Activated CD4-positive, alpha-beta T cell treated with anti-CD3 and anti-CD28 coated beads, Interleukin-2, amount 50 U/mL, for 48 hours (primary cell): Measurements from ENCODE around the gene PBRM1.

Source experiments
- DNase-seq, 2 experiments: peaks; one replicate each; pipeline ENCODE4 v3.0.0-alpha.2; 2020

The PBRM1 gene

DNA sequence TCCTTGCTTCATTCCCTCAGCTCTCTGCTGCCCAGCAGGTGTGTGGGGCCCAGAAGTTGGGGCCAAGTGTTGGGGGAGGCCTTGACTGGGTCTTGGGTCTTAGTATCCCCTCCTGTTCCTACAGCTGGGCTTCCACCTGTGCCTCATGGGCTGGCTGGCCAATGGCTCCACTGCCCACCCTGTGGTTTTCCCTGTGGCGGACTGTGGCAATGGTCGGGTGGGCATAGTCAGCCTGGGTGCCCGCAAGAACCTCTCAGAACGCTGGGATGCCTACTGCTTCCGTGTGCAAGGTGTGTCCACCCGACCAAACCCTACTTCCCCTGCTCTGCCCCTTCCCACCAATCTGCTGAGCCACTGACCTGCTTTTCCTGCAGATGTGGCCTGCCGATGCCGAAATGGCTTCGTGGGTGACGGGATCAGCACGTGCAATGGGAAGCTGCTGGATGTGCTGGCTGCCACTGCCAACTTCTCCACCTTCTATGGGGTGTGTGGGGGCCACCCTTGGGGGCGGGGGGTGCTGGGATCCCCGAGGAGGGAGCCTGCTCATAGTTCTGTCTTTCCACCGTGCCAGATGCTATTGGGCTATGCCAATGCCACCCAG, 163.0 kb downstream of the PBRM1 start:
- no peak for DNase-seq

DNA sequence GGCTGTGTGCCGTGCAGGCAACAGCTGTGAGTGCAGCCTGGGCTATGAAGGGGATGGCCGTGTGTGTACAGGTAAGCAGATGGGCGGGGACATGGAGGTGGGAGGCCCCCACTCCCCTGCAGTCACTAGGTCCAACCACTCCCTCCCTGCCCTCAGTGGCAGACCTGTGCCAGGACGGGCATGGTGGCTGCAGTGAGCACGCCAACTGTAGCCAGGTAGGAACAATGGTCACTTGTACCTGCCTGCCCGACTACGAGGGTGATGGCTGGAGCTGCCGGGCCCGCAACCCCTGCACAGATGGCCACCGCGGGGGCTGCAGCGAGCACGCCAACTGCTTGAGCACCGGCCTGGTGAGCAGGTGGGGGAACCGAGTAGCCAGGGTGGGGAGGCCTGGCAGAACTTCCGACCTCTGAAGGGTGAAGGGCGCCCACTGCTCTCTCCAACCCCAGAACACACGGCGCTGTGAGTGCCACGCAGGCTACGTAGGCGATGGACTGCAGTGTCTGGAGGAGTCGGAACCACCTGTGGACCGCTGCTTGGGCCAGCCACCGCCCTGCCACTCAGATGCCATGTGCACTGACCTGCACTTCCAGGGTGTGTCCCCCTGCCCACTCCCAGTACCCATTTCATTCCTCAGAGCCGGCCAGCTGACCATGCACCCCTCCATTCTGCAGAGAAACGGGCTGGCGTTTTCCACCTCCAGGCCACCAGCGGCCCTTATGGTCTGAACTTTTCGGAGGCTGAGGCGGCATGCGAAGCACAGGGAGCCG, 163.6 kb downstream of the PBRM1 start:
- DNase-seq, result no peak

GRCh38 chr3:52521488-52521824, 164.3 kb downstream of the PBRM1 start:
- no peak for DNase-seq

DNA sequence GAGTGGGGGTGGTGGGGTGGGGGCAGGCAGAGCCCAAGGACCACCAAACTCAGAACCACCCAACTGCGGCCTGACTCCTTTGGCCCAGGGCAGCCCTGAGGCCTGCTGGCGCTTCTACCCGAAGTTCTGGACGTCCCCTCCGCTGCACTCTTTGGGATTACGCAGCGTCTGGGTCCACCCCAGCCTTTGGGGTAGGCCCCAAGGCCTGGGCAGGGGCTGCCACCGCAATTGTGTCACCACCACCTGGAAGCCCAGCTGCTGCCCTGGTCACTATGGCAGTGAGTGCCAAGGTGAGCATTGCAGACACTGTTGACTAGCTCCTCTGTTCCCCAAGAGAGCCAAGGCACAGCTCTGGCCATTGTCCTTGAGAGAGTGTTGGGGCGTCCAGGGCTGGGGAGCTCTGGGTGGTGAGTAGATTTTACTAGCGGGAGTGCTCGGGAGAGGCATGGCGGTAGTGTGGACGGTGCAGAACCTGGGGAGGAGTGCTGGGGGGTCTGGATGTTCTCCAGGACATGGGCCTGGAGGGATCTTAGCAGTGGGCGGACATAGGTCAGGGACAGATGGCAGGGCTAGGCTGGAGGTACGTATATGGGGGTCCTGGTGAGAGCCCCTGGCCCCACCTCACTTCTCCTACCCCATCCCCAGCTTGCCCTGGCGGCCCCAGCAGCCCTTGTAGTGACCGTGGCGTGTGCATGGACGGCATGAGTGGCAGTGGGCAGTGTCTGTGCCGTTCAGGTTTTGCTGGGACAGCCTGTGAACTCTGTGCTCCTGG, 164.8 kb downstream of the PBRM1 start:
- DNase-seq, result no peak

DNA sequence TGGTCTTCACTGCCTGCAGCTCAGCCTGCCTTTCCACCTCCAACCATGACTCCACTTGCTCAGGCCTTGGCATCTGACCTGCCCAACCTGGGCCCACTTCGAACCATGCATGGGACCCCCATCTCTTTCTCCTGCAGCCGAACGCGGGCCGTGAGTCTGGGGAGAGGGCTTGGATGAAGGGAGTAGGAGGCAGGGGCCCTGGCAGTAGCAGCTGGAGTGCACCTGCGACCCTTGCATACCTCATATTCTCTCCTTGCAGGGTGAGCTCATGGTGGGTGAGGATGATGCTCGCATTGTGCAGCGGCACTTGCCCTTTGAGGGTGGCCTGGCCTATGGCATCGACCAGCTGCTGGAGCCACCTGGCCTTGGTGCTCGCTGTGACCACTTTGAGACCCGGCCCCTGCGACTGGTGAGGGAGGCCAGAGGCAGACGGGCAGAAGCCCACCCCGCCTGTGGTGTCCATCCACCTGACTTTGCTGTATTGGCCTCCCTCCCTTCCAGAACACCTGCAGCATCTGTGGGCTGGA, 165.5 kb downstream of the PBRM1 start:
- no peak for DNase-seq

DNA sequence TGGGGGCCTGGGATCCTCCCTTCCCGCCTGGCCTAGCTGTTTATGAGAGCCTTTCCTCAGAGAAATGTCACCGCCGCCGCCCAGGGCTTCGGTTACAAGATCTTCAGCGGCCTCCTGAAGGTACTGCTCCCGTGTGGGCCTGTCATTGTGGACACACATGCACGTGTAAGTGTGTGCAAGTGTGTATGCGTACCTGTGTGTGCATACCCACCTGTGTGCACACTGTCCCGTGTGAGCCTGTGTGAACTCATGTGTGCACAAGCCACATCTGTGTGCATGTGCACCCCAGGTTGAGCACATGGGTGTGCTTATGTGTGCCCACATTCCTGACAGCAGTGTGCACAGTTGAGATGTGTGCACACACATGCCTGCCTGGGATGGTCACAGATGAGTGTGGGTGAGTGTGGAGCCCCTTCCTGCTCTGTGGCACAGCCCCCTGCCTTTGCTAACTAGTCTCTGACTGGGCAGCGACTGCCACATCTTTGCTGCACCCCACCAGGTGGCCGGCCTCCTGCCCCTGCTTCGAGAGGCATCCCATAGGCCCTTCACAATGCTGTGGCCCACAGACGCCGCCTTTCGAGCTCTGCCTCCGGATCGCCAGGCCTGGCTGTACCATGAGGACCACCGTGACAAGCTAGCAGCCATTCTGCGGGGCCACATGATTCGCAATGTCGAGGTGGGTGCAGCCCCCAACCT, 166.1 kb downstream of the PBRM1 start:
- DNase-seq, result no peak

- no peak for DNase-seq
Observed at GRCh38 chr3:52518723-52519444, 166.8 kb downstream of the PBRM1 start.

GRCh38 chr3:52517796-52518722, 167.7 kb downstream of the PBRM1 start:
- no peak for DNase-seq

DNA sequence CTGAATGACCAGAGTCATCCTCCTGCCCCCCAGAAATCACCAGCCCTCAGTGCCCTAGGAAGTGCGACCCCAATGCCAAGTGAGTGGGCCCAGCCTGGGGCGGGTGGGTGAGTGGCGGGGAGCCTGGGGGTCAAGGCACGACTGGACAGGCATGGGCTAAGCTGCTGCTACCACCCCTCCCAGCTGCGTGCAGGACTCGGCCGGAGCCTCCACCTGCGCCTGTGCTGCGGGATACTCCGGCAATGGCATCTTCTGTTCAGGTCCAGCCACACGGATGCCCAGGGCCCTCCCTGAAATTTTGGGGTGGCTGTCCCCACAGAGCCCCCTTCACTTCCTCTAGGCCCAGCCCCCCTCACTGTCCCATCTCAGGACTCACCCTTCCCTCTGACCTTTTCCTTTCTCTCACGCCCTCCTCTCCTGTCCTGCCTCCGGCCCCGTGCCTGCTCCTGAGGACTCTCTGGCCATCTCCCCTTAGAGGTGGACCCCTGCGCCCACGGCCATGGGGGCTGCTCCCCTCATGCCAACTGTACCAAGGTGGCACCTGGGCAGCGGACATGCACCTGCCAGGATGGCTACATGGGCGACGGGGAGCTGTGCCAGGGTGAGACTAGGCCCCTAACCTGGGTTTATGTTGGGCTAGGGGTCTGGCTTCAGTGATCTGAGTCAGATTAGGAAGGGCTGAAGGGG, 169.1 kb downstream of the PBRM1 start:
- DNase-seq, result no peak

DNA sequence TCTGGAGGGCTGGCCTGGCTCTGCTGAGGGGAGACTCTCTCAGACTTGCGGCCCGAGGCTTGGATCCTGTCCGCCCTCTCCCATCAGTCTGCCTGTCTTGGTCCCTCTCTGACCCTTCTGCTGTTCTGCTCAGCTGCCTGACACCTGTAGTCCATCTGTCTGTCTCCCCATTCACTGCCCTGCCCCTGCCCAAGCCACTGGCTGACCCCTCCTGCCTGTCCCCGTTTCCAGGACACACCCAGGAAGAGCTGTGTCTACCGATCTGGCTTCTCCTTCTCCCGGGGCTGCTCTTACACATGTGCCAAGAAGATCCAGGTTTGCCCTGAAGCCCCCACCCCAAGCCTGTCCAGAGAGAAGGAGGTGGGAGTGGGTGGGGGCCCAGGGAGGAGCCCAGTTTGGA, 170.5 kb downstream of the PBRM1 start:
- DNase-seq, result no peak

DNA sequence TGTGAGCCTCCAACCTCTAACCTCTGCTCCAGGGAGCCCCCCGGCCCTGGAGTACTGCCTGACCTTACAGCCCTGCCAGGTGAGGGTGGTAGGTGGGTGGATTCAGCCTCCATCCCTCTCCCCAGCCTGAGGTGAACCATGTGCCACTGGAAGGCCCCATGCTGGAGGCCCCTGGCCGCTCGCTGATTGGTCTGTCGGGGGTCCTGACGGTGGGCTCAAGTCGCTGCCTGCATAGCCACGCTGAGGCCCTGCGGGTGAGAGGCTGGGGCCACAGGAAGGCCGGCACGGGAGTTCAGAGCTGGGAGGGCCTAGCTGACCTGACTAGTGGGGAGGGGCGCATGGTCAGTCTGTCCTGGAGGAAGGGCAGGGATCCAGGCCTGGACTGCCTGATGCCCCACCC, 171.1 kb downstream of the PBRM1 start:
- DNase-seq, result no peak

GRCh38 chr3:52513281-52513680, 172.4 kb downstream of the PBRM1 start:
- no peak for DNase-seq

- no peak for DNase-seq
Observed at GRCh38 chr3:52512727-52513126, 173.0 kb downstream of the PBRM1 start.

- no peak for DNase-seq
Observed at GRCh38 chr3:52512105-52512504, 173.6 kb downstream of the PBRM1 start.

- DNase-seq, result no peak
Observed at GRCh38 chr3:52511509-52511908, 174.2 kb downstream of the PBRM1 start.

DNA sequence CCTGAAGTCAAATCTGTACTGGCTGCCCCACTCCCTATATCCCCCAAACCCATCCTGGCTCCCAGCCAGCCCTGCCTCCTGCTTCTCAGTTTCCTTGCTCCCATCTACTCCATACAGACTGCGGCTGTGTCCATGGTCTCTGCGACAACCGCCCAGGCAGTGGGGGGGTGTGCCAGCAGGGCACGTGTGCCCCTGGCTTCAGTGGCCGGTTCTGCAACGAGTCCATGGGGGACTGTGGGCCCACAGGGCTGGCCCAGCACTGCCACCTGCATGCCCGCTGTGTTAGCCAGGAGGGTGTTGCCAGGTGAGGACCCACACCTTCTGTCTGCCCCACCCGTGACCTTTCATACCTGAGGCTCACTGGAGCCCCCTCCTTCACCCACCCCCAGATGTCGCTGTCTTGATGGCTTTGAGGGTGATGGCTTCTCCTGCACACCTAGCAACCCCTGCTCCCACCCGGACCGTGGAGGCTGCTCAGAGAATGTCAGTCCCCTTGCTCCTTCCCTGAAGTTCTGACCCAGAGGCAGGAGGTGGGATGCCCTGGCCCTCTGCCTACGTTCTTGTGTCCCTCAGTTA, 175.9 kb downstream of the PBRM1 start:
- DNase-seq, result no peak

DNA sequence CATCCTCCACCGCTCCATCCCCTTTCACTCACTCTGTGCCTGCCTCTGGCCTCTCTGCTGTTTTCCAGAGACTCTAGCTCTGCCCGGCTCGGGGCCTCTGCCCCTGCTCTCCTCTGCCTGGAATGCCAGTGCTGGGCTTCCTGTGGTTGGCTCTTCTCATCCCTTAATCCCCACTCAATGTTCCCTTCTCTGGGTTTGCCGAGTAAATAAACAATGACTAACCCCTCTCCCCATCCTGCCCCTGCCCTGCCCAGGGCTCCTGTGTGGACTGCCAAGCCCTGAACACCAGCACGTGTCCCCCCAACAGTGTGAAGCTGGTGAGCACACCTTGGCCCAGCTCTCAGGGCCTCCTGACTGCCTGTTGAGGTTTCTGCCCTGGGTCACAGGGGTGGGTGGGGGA, 178.4 kb downstream of the PBRM1 start:
- no peak for DNase-seq

GRCh38 chr3:52506266-52506966, 179.3 kb downstream of the PBRM1 start:
- DNase-seq, result no peak

DNA sequence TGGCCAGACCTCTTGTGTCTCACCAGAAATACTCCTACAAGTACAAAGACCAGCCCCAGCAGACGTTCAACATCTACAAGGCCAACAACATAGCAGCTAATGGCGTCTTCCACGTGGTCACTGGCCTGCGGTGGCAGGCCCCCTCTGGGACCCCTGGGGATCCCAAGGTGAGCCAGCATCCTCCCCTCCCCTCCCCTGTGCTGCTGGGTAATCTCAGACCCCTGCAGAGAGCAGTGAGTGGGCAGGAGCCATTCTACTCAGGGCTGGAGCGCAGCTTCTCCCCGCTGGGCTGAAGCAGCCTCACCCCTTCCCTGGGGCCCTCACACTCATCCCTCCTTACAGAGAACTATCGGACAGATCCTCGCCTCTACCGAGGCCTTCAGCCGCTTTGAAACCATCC, 180.7 kb downstream of the PBRM1 start:
- DNase-seq, result no peak
